Measurements from ENCODE around the gene ARHGAP10.

The ARHGAP10 gene

GRCh38 chr4:147785129-147785528 lies 53.2 kb downstream of the ARHGAP10 start:
- no peak overlapping the region for H3K27ac ChIP-seq (ENCODE audit: low read depth, low read length)

GRCh38 chr4:147786031-147786430 lies 54.1 kb downstream of the ARHGAP10 start:
- Histone ChIP-seq H3K27ac (ENCODE audit: low read depth, low read length) (no peak overlapping the region), H3K27me3 (ENCODE audit: control insufficient read depth, insufficient read depth, low read length) (no peaks in the 10 kb centered on the region), H3K36me3 (ENCODE audit: control insufficient read depth, insufficient read depth, low read length) (no peaks in the 10 kb centered on the region), H3K9ac (ENCODE audit: low read length) (no peak overlapping the region), H3K4me3 (ENCODE audit: low read depth, low read length) (no peak overlapping the region), H3K9me3 (ENCODE audit: control insufficient read depth, insufficient read depth, low read depth, low read length) (0 out of 2 replicates have a peak, but pooled peaks cover 2% of the 10 kb centered on the region), H3K4me1 (ENCODE audit: control insufficient read depth, insufficient read depth, low read length) (0 out of 2 replicates have a peak, but pooled peaks cover 16% of the 10 kb centered on the region)

More at GRCh38 chr4:147785129-147785528, 53.2 kb downstream of the ARHGAP10 start:
- Histone ChIP-seq H3K36me3 (ENCODE audit: control insufficient read depth, insufficient read depth, low read length) (no peaks in the 10 kb centered on the region), H3K4me3 (ENCODE audit: low read depth, low read length) (no peak overlapping the region), H3K9ac (ENCODE audit: low read length) (no peak overlapping the region), H3K4me1 (ENCODE audit: control insufficient read depth, insufficient read depth, low read length) (peaks cover 20% of the 10 kb centered on the region; the same call in 1 of the 2 replicates), H3K27me3 (ENCODE audit: control insufficient read depth, insufficient read depth, low read length) (no peaks in the 10 kb centered on the region), H3K9me3 (ENCODE audit: control insufficient read depth, insufficient read depth, low read depth, low read length) (0 out of 2 replicates have a peak, but pooled peaks cover 2% of the 10 kb centered on the region)

GRCh38 chr4:147786531-147786930 lies 54.6 kb downstream of the ARHGAP10 start:
- H3K4me3 ChIP-seq (ENCODE audit: low read depth, low read length), result no peak overlapping the region
- no peaks in the 10 kb centered on the region for H3K36me3 ChIP-seq (ENCODE audit: control insufficient read depth, insufficient read depth, low read length)
- H3K9me3 ChIP-seq (ENCODE audit: control insufficient read depth, insufficient read depth, low read depth, low read length), result 0 out of 2 replicates have a peak, but pooled peaks cover 2% of the 10 kb centered on the region
- H3K9ac ChIP-seq (ENCODE audit: low read length), result no peak overlapping the region
- no peaks in the 10 kb centered on the region for H3K27me3 ChIP-seq (ENCODE audit: control insufficient read depth, insufficient read depth, low read length)
- H3K4me1 ChIP-seq (ENCODE audit: control insufficient read depth, insufficient read depth, low read length), result 0 out of 2 replicates have a peak, but pooled peaks cover 16% of the 10 kb centered on the region
- no peak overlapping the region for H3K27ac ChIP-seq (ENCODE audit: low read depth, low read length)

GRCh38 chr4:147787204-147787603 lies 55.3 kb downstream of the ARHGAP10 start:
- Histone ChIP-seq H3K27me3 (ENCODE audit: control insufficient read depth, insufficient read depth, low read length) (no peaks in the 10 kb centered on the region), H3K27ac (ENCODE audit: low read depth, low read length) (no peak overlapping the region), H3K9me3 (ENCODE audit: control insufficient read depth, insufficient read depth, low read depth, low read length) (0 out of 2 replicates have a peak, but pooled peaks cover 2% of the 10 kb centered on the region), H3K36me3 (ENCODE audit: control insufficient read depth, insufficient read depth, low read length) (no peaks in the 10 kb centered on the region), H3K9ac (ENCODE audit: low read length) (no peak overlapping the region), H3K4me3 (ENCODE audit: low read depth, low read length) (no peak overlapping the region), H3K4me1 (ENCODE audit: control insufficient read depth, insufficient read depth, low read length) (0 out of 2 replicates have a peak, but pooled peaks cover 16% of the 10 kb centered on the region)

- 0 out of 2 replicates have a peak, but pooled peaks cover 2% of the 10 kb centered on the region for H3K9me3 ChIP-seq (ENCODE audit: control insufficient read depth, insufficient read depth, low read depth, low read length)
- no peaks in the 10 kb centered on the region for H3K27me3 ChIP-seq (ENCODE audit: control insufficient read depth, insufficient read depth, low read length)
- no peak overlapping the region for H3K4me3 ChIP-seq (ENCODE audit: low read depth, low read length)
- H3K4me1 ChIP-seq (ENCODE audit: control insufficient read depth, insufficient read depth, low read length), result 0 out of 2 replicates have a peak, but pooled peaks cover 16% of the 10 kb centered on the region
- H3K36me3 ChIP-seq (ENCODE audit: control insufficient read depth, insufficient read depth, low read length), result no peaks in the 10 kb centered on the region
- H3K9ac ChIP-seq (ENCODE audit: low read length), result no peak overlapping the region
- H3K27ac ChIP-seq (ENCODE audit: low read depth, low read length), result no peak overlapping the region
Observed at GRCh38 chr4:147788791-147789190, 56.9 kb downstream of the ARHGAP10 start.

- no peak overlapping the region for H3K27ac ChIP-seq (ENCODE audit: low read depth, low read length)
- 0 out of 2 replicates have a peak, but pooled peaks cover 2% of the 10 kb centered on the region for H3K9me3 ChIP-seq (ENCODE audit: control insufficient read depth, insufficient read depth, low read depth, low read length)
- no peak overlapping the region for H3K4me3 ChIP-seq (ENCODE audit: low read depth, low read length)
- no peaks in the 10 kb centered on the region for H3K27me3 ChIP-seq (ENCODE audit: control insufficient read depth, insufficient read depth, low read length)
- 0 out of 2 replicates have a peak, but pooled peaks cover 16% of the 10 kb centered on the region for H3K4me1 ChIP-seq (ENCODE audit: control insufficient read depth, insufficient read depth, low read length)
- H3K36me3 ChIP-seq (ENCODE audit: control insufficient read depth, insufficient read depth, low read length), result no peaks in the 10 kb centered on the region
- H3K9ac ChIP-seq (ENCODE audit: low read length), result no peak overlapping the region
Observed at GRCh38 chr4:147789596-147789995, 57.7 kb downstream of the ARHGAP10 start.

GRCh38 chr4:147790412-147790811 lies 58.5 kb downstream of the ARHGAP10 start:
- Histone ChIP-seq H3K27ac (ENCODE audit: low read depth, low read length) (no peak overlapping the region), H3K4me1 (ENCODE audit: control insufficient read depth, insufficient read depth, low read length) (0 out of 2 replicates have a peak, but pooled peaks cover 16% of the 10 kb centered on the region)

GRCh38 chr4:147791341-147791740 lies 59.5 kb downstream of the ARHGAP10 start:
- no peak overlapping the region for H3K27ac ChIP-seq (ENCODE audit: low read depth, low read length)
- H3K4me3 ChIP-seq (ENCODE audit: low read depth, low read length), result no peak overlapping the region
- H3K36me3 ChIP-seq (ENCODE audit: control insufficient read depth, insufficient read depth, low read length), result no peaks in the 10 kb centered on the region
- H3K9me3 ChIP-seq (ENCODE audit: control insufficient read depth, insufficient read depth, low read depth, low read length), result 0 out of 2 replicates have a peak, but pooled peaks cover 2% of the 10 kb centered on the region
- H3K4me1 ChIP-seq (ENCODE audit: control insufficient read depth, insufficient read depth, low read length), result 0 out of 2 replicates have a peak, but pooled peaks cover 9% of the 10 kb centered on the region
- H3K9ac ChIP-seq (ENCODE audit: low read length), result no peak overlapping the region
- no peaks in the 10 kb centered on the region for H3K27me3 ChIP-seq (ENCODE audit: control insufficient read depth, insufficient read depth, low read length)

More at GRCh38 chr4:147790412-147790811, 58.5 kb downstream of the ARHGAP10 start:
- 0 out of 2 replicates have a peak, but pooled peaks cover 2% of the 10 kb centered on the region for H3K9me3 ChIP-seq (ENCODE audit: control insufficient read depth, insufficient read depth, low read depth, low read length)
- no peak overlapping the region for H3K9ac ChIP-seq (ENCODE audit: low read length)
- H3K4me3 ChIP-seq (ENCODE audit: low read depth, low read length), result no peak overlapping the region
- no peaks in the 10 kb centered on the region for H3K27me3 ChIP-seq (ENCODE audit: control insufficient read depth, insufficient read depth, low read length)
- no peaks in the 10 kb centered on the region for H3K36me3 ChIP-seq (ENCODE audit: control insufficient read depth, insufficient read depth, low read length)

- Histone ChIP-seq H3K27me3 (ENCODE audit: control insufficient read depth, insufficient read depth, low read length) (no peaks in the 10 kb centered on the region), H3K4me3 (ENCODE audit: low read depth, low read length) (no peak overlapping the region), H3K27ac (ENCODE audit: low read depth, low read length) (no peak overlapping the region), H3K9me3 (ENCODE audit: control insufficient read depth, insufficient read depth, low read depth, low read length) (0 out of 2 replicates have a peak, but pooled peaks cover 2% of the 10 kb centered on the region), H3K9ac (ENCODE audit: low read length) (no peak overlapping the region), H3K36me3 (ENCODE audit: control insufficient read depth, insufficient read depth, low read length) (no peaks in the 10 kb centered on the region), H3K4me1 (ENCODE audit: control insufficient read depth, insufficient read depth, low read length) (0 out of 2 replicates have a peak, but pooled peaks cover 7% of the 10 kb centered on the region)
Observed at GRCh38 chr4:147791865-147792264, 60.0 kb downstream of the ARHGAP10 start.

- Histone ChIP-seq H3K9me3 (ENCODE audit: control insufficient read depth, insufficient read depth, low read depth, low read length) (0 out of 2 replicates have a peak, but pooled peaks cover 2% of the 10 kb centered on the region), H3K9ac (ENCODE audit: low read length) (no peak overlapping the region), H3K4me1 (ENCODE audit: control insufficient read depth, insufficient read depth, low read length) (no peaks in the 10 kb centered on the region), H3K27me3 (ENCODE audit: control insufficient read depth, insufficient read depth, low read length) (no peaks in the 10 kb centered on the region), H3K36me3 (ENCODE audit: control insufficient read depth, insufficient read depth, low read length) (no peaks in the 10 kb centered on the region), H3K27ac (ENCODE audit: low read depth, low read length) (no peak overlapping the region), H3K4me3 (ENCODE audit: low read depth, low read length) (no peak overlapping the region)
Observed at GRCh38 chr4:147793569-147794313, 61.9 kb downstream of the ARHGAP10 start.

GRCh38 chr4:147794314-147794680 lies 62.4 kb downstream of the ARHGAP10 start:
- Histone ChIP-seq H3K27ac (ENCODE audit: low read depth, low read length) (no peak overlapping the region), H3K9ac (ENCODE audit: low read length) (no peak overlapping the region), H3K4me1 (ENCODE audit: control insufficient read depth, insufficient read depth, low read length) (no peaks in the 10 kb centered on the region), H3K4me3 (ENCODE audit: low read depth, low read length) (no peak overlapping the region), H3K27me3 (ENCODE audit: control insufficient read depth, insufficient read depth, low read length) (no peaks in the 10 kb centered on the region), H3K36me3 (ENCODE audit: control insufficient read depth, insufficient read depth, low read length) (no peaks in the 10 kb centered on the region), H3K9me3 (ENCODE audit: control insufficient read depth, insufficient read depth, low read depth, low read length) (0 out of 2 replicates have a peak, but pooled peaks cover 2% of the 10 kb centered on the region)

Measured in HUES6 (cell line).